HAP-1 (cell line): Measurements from ENCODE around the gene EXD3.

Experiments used
- DNase-seq, 2 experiments: peaks; one replicate each; pipeline ENCODE4 v3.0.0-alpha.2; 2016 to 2020; ENCODE audit warnings: low spot score in 2 of 2
- H3K27me3 ChIP-seq: fragments of 250-450 bp; sonication (Bioruptor Pico); 2 replicates; pipeline ENCODE4 v1.5.1; 2020; ENCODE audit warnings: low read depth, mild to moderate bottlenecking, moderate library complexity
- H3K36me3 ChIP-seq: fragments of 250-450 bp; sonication (Bioruptor Pico); replicated peaks from 2 replicates; pipeline ENCODE4 v1.5.1; 2020; ENCODE audit warnings: mild to moderate bottlenecking
- H3K4me1 ChIP-seq: fragments of 250-450 bp; sonication (Bioruptor Pico); 2 replicates; pipeline ENCODE4 v1.5.1; 2020; ENCODE audit warnings: mild to moderate bottlenecking
- H3K4me3 ChIP-seq: fragments of 250-450 bp; sonication (Bioruptor Pico); 2 replicates; pipeline ENCODE4 v1.5.1; 2020; ENCODE audit warnings: mild to moderate bottlenecking, moderate library complexity
- H3K9me3 ChIP-seq: fragments of 250-450 bp; sonication (Bioruptor Pico); 2 replicates; pipeline ENCODE4 v1.5.1; 2020; ENCODE audit warnings: mild to moderate bottlenecking, moderate library complexity
- in situ Hi-C: fragments of 300-500 bp; cut with MboI; formaldehyde crosslinking; loops from 3 replicates; pipeline ENCODE4 v1.14.3; 2020; ENCODE audit warnings: low sequenced_read_pairs, inconsistent platforms, mixed read lengths

The EXD3 gene

DNA sequence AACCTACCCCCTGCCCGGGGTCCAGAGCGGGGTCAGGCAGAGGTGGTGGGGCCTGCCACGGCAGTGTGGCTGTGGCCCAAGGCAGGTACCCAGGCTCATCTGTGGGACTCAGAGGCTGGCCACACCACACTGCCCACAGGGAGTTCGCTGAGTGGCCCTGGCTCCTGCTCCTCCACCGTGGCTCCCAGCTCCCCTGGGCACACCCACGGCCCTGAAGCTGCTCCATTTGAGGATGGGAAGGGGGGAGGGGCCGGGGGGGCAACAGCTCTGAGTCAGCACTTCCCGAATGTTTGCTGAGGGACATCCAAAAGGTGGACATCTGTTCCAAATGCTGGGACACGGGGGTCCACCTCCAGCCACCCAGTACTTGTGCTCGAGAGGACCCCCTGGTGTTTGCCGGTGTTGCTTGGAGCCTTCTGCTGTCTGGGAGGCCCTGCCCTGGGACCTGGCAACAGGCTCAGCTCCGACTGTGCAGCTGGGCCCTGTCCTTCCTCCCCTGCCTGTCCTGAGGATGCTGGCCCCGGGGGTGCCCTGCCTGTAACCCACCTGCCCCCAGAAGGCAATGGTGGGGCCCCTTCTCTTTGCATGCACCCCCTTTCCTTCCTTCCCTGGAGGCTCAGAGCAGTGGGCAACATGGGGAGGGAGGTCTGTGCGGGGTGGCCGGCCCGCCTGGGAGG, 118.4 kb downstream of the EXD3 start:
- in situ Hi-C loops: no loop called here
- H3K27me3 ChIP-seq: no peaks in the 10 kb centered on the region
- no peak overlapping the region for H3K4me3 ChIP-seq
- no peaks in the 10 kb centered on the region for H3K9me3 ChIP-seq
- peak in 1 of 2 experiments; percentile 35 for DNase-seq
- peaks cover 9% of the 10 kb centered on the region for H3K4me1 ChIP-seq
- H3K36me3 ChIP-seq: peaks cover 3% of the 10 kb centered on the region; the same call in 1 of the 2 replicates

DNA sequence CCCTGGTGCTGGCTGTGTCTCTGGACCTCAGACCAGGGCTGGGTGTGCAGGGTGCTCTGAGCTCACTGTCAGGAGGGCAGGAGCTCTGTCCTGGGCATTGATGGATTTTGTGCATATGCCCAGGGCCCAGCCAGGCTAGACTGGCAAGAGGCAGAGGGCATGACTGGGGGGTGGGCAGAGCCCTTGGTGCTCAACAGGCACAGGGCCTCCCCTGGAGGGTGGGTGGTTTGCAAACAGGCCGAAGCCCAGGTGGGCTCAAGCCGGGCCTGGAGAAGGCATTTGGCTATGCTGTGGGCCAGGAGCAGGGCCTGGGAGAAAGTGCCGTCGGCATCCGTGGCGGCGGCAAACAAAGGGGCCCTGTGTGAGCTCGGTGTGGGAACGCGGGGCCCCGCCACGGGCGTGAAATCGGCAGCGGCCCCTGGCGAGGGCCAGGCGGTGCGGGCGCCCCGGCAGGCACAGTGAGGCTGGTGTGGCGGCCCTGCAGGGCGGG, 119.0 kb downstream of the EXD3 start:
- Histone ChIP-seq H3K4me3 (no peak overlapping the region), H3K9me3 (no peaks in the 10 kb centered on the region), H3K36me3 (peaks cover 6% of the 10 kb centered on the region), H3K4me1 (peaks cover 14% of the 10 kb centered on the region), H3K27me3 (no peaks in the 10 kb centered on the region)
- in situ Hi-C loops: no loop called here
- no peak for DNase-seq

DNA sequence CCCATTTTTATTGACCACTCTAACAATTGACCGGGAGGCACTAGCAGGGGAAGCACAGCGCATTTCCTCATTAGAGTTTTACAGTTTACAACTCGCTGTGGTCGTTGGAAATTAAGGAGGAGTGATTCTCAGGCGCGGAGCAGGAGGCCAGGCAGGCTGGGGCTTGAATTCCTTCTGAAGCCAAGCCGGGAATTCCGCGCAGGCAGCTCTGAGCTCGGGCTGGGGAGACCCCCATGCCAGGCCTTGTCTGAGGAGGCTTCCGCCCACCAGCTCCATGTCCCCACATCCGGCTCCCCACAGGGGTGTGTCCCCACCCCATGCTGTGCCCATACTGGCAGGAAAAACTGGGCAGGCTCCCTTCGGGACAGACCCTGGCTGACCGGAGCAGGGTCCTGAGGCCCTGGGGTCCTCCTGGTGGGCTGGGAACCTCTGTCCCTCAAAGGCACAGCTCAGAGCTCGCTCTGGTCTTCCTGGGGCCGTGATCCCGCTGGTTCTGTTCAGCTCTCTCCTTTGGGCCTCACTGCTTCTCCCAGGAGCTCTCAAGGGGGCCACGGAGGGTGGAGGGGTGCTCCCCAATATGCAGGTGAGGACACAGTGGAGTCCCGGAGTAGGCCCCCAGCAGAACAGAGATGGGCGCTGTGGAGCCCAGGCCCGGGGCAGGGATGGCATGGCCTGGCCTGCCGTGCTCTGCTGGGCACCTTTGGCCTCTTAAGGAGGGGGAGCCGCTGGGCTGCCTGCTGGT, 119.6 kb downstream of the EXD3 start:
- no peaks in the 10 kb centered on the region for H3K9me3 ChIP-seq
- H3K27me3 ChIP-seq: no peaks in the 10 kb centered on the region
- in situ Hi-C loops: no loop called here
- peak overlapping the region; percentile 36 for H3K4me3 ChIP-seq
- H3K4me1 ChIP-seq: peaks cover 18% of the 10 kb centered on the region
- peak; percentile 24 to 42 for DNase-seq
- peaks cover 8% of the 10 kb centered on the region for H3K36me3 ChIP-seq

DNA sequence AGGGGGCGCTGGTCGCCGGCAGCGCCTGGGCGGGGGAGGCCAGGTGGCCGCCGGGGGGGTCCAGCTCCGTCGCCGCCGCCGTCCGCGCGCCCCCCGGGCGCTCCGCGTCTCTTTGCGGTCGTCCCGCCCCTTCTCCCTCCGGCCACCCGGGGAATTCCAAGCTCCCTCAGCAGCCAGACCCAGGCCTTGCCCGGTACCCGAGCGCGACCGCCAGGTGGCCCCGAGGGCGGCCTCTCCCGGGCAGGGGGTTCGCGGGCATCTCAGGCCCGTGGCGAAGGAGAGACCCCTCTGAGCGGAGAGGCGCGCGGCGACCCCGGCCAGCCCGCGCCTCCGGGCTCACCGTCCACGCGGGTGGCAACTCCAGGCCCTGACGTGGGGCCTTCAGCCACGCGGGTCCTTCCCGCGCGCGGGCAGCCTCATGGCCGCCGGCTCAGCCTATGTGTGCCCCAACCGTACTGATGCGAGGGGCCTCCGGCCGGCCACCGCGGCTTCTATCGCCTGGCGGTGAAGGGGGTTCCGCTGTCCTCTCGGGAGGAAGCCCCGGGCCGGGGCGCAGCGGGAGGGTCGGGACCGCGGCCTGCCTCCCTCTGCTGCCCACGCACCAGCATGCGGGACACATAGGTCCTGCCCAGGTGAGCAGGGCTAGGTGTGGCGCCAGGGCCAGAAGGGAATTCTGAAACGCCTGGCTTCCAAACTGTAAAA, 120.4 kb downstream of the EXD3 start:
- H3K4me1 ChIP-seq: peaks cover 18% of the 10 kb centered on the region
- peaks cover 8% of the 10 kb centered on the region for H3K36me3 ChIP-seq
- H3K4me3 ChIP-seq: peak overlapping the region; percentile 36
- H3K27me3 ChIP-seq: no peaks in the 10 kb centered on the region
- no peaks in the 10 kb centered on the region for H3K9me3 ChIP-seq
- in situ Hi-C loops: no loop called here
- peak in 1 of 2 experiments; percentile 86 for DNase-seq

DNA sequence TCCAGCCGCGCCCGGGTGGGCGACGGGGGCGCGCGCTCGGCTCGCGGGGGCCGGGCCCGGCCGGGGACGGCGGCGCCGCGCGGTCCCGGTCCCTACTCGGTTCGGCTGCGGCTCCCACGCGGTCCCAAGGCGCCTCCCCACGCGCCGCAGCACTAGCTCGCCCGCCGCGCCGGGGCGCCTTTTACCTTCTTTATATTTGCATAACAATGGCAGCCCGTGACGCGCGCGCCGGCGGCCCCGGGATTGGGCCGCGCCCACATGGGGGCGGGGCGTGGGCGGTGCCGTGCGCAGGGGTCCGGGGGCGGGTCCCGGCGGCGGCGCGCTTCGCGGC, 120.9 kb downstream of the EXD3 start, which contains the start of gene NRARP:
TSS of gene NRARP (minus strand) at position 154 of the 331 bp plus-strand sequence. CDS start 343 bp downstream, outside the sequence.
- Histone ChIP-seq H3K9me3 (no peaks in the 10 kb centered on the region), H3K4me1 (peaks cover 18% of the 10 kb centered on the region), H3K36me3 (peaks cover 8% of the 10 kb centered on the region), H3K4me3 (peak within 1 kb of the TSS; percentile 74), H3K27me3 (no peaks in the 10 kb centered on the region)
- DNase-seq: peak; percentile 76 to 93
- in situ Hi-C loops: no loop called here

DNA sequence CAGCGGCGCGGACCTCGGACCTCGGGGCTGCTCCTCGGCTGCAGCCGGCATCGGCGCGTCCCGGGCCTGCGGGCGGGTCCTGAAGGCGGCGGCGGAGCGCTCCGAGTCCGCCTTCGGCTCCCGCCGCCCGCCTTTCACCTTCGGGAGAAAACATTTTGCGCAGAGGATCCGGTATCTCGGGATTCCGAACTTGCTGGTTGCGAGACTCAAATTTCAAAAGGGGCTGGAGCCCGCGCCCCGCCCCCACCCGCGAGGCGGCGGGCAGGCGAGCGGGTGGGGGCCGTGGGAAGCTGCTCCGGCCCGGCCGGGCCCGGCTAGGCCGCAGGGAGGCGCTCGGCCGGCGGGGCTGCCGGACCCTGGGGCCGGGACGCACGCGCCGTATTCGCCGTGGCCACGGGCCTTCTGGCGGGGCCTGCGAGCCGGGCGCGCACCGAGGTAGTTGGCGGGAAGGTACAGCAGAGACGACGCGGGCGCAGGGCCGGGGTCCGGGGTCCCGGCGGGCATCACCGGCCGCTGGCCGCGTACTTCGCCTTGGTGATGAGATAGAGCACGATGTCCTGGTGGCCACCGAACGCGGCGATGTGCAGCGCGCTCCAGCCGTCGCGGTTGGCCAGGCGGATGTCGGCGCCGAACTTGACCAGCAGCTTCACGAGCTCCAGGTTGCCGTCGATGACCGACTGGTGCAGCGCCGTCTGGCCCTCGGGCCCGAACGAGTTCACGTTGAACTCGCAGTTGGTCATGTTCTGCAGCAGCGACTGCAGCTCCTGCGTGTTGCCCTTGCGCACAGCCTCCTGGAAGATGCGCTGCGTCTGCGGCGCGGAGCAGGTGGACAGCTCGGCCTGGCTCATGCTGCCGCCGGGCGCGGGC, 121.6 kb downstream of the EXD3 start:
- H3K9me3 ChIP-seq: no peaks in the 10 kb centered on the region
- H3K4me1 ChIP-seq: peaks cover 18% of the 10 kb centered on the region
- no peaks in the 10 kb centered on the region for H3K27me3 ChIP-seq
- in situ Hi-C loops: no loop called here
- H3K36me3 ChIP-seq: peaks cover 8% of the 10 kb centered on the region
- peak; percentile 28 to 70 for DNase-seq
- H3K4me3 ChIP-seq: peak overlapping the region; percentile 74

DNA sequence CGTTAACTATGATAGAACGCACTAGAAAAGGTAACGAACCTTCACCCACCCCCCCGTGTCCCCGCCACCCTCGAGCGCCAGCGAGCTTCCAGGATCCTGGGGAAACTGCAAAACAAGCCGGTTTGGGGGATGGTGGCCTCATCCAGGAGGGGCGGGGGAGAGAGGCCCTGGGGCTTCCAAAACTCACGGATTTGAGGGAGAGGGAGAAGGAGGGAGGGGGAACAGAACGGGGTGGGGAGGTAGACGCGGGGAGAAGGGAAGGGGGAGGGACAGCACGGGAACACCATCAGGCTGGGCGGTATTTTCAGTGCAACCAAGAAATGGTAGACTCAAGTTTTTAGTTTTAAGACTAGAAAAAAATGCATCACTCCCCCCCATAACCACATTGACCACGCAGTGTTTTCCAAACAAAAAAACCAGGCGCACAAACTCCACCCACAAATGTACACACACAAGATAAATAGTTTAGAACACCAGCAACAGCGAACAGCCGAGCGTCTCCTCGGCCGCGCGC, 122.3 kb downstream of the EXD3 start:
- Histone ChIP-seq H3K4me3 (peak overlapping the region; percentile 74), H3K27me3 (no peaks in the 10 kb centered on the region), H3K4me1 (peaks cover 18% of the 10 kb centered on the region), H3K9me3 (no peaks in the 10 kb centered on the region), H3K36me3 (peaks cover 8% of the 10 kb centered on the region)
- in situ Hi-C loops: no loop called here
- peak; percentile 76 to 87 for DNase-seq

DNA sequence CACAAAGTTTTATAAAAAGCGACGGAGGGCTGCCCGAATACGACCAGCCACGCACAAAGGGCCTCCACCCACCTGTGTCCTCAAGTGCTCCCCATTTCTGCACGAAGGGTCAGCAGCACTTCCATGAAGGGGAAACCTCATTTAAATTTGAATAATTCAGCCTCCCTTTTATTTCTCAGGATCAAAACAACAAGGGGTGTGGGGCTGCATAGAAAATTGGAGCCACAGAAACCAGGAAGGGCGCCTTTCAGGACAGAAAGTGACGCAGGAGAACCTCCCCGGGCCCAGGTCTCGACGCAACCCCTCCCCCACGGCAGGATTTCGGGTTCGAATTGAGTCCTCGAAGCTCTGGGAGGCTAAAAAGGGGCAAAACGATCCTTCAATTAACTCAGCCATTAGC, 123.0 kb downstream of the EXD3 start:
- H3K9me3 ChIP-seq: no peaks in the 10 kb centered on the region
- H3K36me3 ChIP-seq: peaks cover 8% of the 10 kb centered on the region
- in situ Hi-C loops: no loop called here
- peak overlapping the region; percentile 74 for H3K4me3 ChIP-seq
- peak; percentile 88 for DNase-seq
- peaks cover 18% of the 10 kb centered on the region for H3K4me1 ChIP-seq
- H3K27me3 ChIP-seq: no peaks in the 10 kb centered on the region

DNA sequence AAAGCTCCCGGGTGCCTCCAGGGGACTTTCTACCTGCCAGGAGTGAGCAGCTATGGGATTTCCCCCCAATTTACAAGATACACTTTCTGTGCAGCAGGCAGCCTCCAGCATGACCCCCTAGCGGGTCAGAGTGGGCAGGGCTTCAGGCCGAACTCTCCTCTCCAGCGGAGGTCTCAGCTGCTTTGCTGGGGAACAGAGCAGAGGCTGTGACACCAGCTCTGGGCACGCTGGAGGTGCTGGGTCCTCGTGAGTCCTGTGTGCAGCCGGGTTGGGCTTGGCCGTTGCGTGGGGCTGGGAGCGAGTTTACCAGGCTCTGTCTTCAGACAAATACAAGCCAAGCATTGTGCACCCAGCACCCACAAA, 123.8 kb downstream of the EXD3 start:
- in situ Hi-C loops: no loop called here
- peak in 1 of 2 experiments; percentile 56 for DNase-seq

DNA sequence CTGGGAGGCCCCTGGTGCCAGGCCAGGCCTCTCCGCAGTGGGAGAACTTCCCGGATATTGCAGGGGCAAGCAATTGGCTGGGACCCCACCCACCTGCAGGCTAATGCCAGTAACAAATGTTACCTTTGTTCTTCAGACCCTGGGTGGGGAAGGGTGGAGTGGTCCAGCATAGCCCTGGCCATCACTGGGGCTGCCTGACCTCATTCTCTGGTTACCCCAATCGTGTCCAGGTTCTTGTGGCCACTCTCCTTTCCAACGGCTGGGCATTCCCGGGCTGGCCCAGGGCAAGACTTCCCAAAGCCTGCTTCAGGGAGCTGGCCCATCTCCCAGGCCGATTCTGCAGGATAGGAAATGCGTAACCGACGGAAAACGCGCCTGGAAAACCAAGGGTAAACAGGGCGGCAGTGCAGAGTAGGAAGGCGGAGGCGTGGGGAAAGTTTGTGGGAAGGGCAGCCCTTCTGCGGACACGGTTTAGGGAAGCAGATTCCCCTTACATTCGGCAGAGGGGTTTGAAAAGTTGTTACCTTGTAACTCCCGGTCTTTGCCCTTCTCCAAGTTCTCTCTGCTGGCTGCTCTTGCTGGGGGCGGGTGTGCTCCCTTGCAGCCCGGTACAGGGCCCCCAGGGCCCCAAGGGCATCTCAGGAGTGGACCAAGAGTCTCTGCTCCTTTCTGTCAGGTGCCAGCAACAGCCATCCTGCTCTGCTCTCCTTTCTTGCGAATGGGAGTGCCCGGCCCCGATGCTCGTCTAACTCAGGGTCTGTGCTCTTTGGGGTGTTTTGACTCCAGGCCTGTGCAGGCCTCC, 124.4 kb downstream of the EXD3 start:
- no peaks in the 10 kb centered on the region for H3K27me3 ChIP-seq
- peaks cover 8% of the 10 kb centered on the region for H3K36me3 ChIP-seq
- H3K9me3 ChIP-seq: no peaks in the 10 kb centered on the region
- in situ Hi-C loops: no loop called here
- H3K4me1 ChIP-seq: peaks cover 18% of the 10 kb centered on the region
- H3K4me3 ChIP-seq: peak overlapping the region; percentile 74
- DNase-seq: no peak

More for the DNA sequence above, 123.8 kb downstream of the EXD3 start:
- Histone ChIP-seq H3K4me1 (peaks cover 18% of the 10 kb centered on the region), H3K27me3 (no peaks in the 10 kb centered on the region), H3K36me3 (peaks cover 8% of the 10 kb centered on the region), H3K9me3 (no peaks in the 10 kb centered on the region), H3K4me3 (peak overlapping the region; percentile 74)

DNA sequence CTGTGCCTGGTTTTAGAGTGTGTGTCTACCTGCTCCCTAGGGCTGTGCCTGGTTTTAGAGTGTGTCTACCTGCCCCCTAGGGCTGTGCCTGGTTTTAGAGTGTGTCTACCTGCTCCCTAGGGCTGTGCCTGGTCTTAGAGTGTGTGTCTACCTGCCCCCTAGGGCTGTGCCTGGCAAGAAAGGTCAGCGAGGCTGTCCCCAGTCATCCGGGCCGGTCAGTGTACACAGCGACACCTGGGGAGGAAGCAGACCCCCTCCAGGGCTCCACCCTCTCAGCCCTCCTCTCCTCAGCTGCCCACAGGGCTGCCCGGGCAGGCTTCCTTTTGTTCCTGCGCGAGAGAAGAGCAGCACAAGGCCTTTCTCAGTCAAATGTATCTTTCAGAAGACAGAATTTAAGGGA, 125.0 kb downstream of the EXD3 start:
- Histone ChIP-seq H3K27me3 (no peaks in the 10 kb centered on the region), H3K36me3 (peaks cover 8% of the 10 kb centered on the region), H3K4me1 (peaks cover 15% of the 10 kb centered on the region), H3K9me3 (no peaks in the 10 kb centered on the region), H3K4me3 (no peak overlapping the region)
- in situ Hi-C loops: no loop called here
- DNase-seq: no peak
